Kidney glomerular epithelial cell (primary cell): ENCODE results near the gene FKBP10.
"Not testable (repeated sequence)": the region's sequence is repeated elsewhere in the genome, so short reads cannot be mapped to it uniquely, and the experiment has no call there.

Source experiments
- DNase-seq: peaks from one replicate; lab custom pipeline; 2025; lab: John Stamatoyannopoulos, UW

The FKBP10 gene

GRCh38 chr17:41839448-41839847 lies 26.6 kb downstream of the FKBP10 start:
- DNase-seq: not testable (repeated sequence)

- DNase-seq: not testable (repeated sequence)
Measured at GRCh38 chr17:41840781-41841180, 28.0 kb downstream of the FKBP10 start.

GRCh38 chr17:41844971-41845370 lies 32.2 kb downstream of the FKBP10 start:
- no peak for DNase-seq

GRCh38 chr17:41848788-41849187 lies 36.0 kb downstream of the FKBP10 start:
- DNase-seq: no peak

DNA sequence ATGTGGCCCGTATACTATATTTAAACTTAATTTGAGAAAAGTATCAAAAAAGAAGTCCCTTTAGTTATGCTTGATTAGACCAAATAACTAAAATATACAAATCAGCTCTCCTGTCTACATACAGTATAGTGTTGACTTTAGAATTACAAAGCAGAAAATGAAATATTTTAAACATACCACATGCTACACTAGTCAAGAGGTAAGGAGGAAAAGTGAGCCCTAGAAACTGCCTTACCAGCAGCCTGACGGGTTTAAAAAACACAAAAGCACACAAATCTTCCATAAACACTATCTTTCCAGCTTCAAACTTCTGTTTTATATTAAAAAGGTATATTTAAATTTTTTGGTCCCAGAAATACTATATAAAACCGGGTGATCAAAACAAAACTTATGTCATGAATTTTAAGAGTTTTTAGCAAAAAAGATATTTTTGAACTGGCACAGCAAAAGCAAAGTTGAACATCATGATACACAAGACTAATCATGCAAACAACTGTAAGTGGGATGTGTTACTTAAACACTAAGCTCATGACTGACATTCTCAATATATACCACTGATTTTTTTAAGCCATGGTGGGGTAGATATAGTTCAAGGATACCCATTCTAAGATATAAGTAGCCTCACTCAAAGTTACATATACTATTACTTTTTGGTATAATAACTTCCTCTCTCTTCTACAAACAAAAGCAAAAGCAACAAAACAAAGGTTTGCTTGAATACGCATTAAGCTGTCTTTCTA lies 36.6 kb downstream of the FKBP10 start:
- DNase-seq: no peak

DNA sequence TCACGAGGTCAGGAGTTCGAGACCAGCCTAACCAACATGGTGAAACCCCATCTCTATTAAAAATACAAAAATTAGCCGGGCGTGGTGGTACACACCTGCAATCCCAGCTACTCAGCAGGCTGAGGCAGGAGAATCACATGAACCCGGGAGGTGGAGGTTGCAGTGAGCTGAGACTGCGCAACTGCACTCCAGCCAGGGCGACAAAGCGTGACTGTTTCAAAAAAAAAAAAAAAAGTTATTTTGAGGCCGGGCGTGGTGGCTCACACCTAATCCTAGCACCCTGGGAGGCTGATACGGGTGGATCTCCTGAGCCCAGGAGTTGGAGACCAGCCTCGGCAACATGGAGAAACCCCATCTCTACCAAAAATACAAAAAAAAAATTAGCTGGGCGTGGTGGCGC lies 38.6 kb downstream of the FKBP10 start:
- not testable (repeated sequence) for DNase-seq

DNA sequence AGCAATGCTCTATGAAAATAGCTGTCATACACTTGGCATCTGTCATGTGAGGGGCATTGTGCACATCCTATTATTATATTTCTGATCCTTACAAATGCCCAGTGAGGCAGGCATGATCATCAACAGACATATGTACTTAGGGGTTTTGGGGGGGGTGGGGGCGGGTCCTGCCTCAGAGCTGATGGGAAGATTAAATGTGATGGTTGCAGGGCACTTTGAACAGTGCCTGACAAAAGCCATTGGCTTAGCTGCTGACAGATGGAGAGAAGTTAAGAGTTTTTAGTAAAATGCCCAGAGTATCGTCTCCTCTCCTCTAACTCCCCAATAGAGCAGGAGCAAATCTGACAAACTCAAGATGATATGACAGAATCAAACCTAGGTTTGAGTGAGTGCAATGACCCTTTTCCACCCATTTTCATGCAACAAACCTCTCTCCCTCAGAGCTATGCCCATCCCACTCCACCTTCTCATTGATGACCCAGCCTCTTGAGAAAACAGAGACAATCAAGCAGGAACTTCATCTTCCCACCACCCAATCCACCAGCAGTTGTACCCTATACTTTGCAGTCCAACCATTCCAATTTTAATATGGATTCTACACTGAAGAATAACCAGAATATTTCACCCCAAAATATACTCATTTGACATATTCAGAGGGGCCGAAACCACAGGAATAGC lies 47.6 kb downstream of the FKBP10 start:
- DNase-seq: no peak

- DNase-seq: no peak
Measured at GRCh38 chr17:41863074-41863848, 50.5 kb downstream of the FKBP10 start.

DNA sequence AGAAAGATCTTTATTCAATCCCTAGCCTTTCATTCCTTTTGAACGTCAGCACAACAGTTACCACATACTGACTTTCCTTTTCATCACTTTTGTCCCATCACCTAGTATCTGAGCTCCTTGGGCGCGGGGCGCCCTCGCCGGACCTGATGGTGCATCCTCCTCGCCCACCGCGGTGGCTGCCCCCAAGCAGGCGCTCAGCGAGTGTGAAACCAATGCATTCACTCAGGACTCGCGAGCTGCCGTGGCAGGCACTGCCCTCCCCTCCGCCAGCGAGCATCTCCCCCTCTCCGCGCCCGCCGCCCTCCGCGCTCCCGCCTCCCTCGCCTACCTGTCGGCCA lies 51.7 kb downstream of the FKBP10 start:
- peak; percentile 22 for DNase-seq

- peak; percentile 89 for DNase-seq
Measured at GRCh38 chr17:41864836-41865595, 52.2 kb downstream of the FKBP10 start, which contains the start of gene KLHL11. TSS of gene KLHL11 (minus strand) at chr17:41865423. CDS start at chr17:41865370, 53 bp downstream.

GRCh38 chr17:41865596-41865893 lies 52.7 kb downstream of the FKBP10 start:
- no peak for DNase-seq

GRCh38 chr17:41868568-41868967 lies 55.8 kb downstream of the FKBP10 start:
- no peak for DNase-seq

DNA sequence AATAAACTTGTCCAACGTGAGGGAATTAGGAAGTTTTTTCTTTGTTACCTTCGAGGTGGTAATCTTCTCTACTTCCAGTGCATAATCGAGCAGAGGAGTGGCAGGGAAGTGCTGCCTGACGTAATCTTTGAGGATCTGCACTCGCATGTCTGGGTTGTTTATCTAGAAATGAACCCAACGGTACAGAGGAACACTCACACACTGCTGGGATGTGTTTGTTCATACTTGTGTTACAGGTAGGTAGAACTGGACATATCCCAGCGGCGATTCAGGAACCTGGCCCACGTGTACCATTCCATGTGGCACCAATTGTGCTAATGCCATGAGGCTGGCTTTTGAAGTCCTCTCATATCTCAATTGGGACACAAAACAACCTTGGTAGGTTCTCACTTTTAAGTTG lies 56.6 kb downstream of the FKBP10 start:
- DNase-seq: no peak

GRCh38 chr17:41870097-41870496 lies 57.3 kb downstream of the FKBP10 start:
- DNase-seq: no peak

GRCh38 chr17:41870627-41871026 lies 57.8 kb downstream of the FKBP10 start:
- no peak for DNase-seq

DNA sequence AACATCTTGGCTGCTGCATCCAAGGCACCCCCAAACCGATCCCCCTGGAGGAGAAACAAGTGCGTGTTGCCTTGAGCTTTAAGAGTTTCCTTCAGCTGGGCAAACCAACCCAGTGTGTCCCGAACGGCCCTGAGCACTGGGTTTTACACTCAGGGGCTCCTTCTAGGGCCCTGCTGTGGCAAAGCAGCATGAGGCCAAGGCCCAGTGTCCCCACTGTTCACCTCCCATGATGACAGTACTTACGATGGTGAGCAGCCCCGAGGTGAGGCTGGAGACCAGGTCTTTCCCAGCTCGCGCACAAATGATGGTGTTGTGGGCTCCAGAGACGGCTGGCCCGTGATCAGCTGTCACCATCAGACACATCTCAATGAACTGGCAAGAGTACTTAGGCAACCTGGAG lies 59.0 kb downstream of the FKBP10 start:
- no peak for DNase-seq
